Small intestine (tissue), 7 donors: ENCODE results near the gene PTGR1. TPM values are rescaled to one million over a fixed set of nuclear protein-coding genes. Genes with fewer than 3 reads are reported as not detected.
"Not testable (repeated sequence)": the region's sequence is repeated elsewhere in the genome, so short reads cannot be mapped to it uniquely, and the experiment has no call there.

Experiments used
- DNase-seq, 2 donors: peaks; one replicate each; pipeline versions ENCODE4 v3.0.0 to v3.0.0-alpha.2; 2013
- FAIRE-seq: peaks from 2 replicates; lab custom pipeline; 2012; peaks lifted over from hg19 to GRCh38; lab: Jason Lieb, UNC
- H3K27ac ChIP-seq, 3 donors: one replicate each; pipeline ENCODE4 v1.5.1; 2013; ENCODE audit warnings: low read length in 2 of 3, mild to moderate bottlenecking in 2 of 3, control low read depth in 1 of 3, inconsistent platforms in 1 of 3, low read depth in 1 of 3, moderate library complexity in 1 of 3
- H3K27me3 ChIP-seq, 3 donors: one replicate each; pipeline ENCODE4 v1.6.1; 2013; ENCODE audit warnings: low read length in 3 of 3, inconsistent platforms in 1 of 3; ENCODE audit not compliant: control insufficient read depth in 3 of 3, insufficient read depth in 3 of 3
- H3K36me3 ChIP-seq, 3 donors: one replicate each; pipeline ENCODE4 v1.6.1; 2013; ENCODE audit warnings: low read length in 3 of 3, inconsistent platforms in 1 of 3, low read depth in 1 of 3, mild to moderate bottlenecking in 1 of 3, moderate library complexity in 1 of 3; ENCODE audit not compliant: control insufficient read depth in 3 of 3, insufficient read depth in 2 of 3
- H3K4me1 ChIP-seq, 3 donors: one replicate each; pipeline ENCODE4 v1.6.1; 2013; ENCODE audit warnings: low read length in 2 of 3, inconsistent platforms in 1 of 3, low read depth in 1 of 3, mild to moderate bottlenecking in 1 of 3, moderate library complexity in 1 of 3; ENCODE audit not compliant: control insufficient read depth in 3 of 3, insufficient read depth in 2 of 3
- H3K4me3 ChIP-seq, 3 donors: one replicate each; pipeline ENCODE4 v1.5.1; 2013; ENCODE audit warnings: low read length in 3 of 3, control low read depth in 1 of 3, inconsistent platforms in 1 of 3, low read depth in 1 of 3, mild to moderate bottlenecking in 1 of 3, moderate library complexity in 1 of 3
- H3K9me3 ChIP-seq, 2 donors: one replicate each; pipeline ENCODE4 v1.6.1; 2013; ENCODE audit warnings: low read depth in 1 of 2, low read length in 1 of 2; ENCODE audit not compliant: control insufficient read depth in 2 of 2, insufficient read depth in 1 of 2
- WGBS, 3 donors: extraction: QIAGEN DNeasy Blood & Tissue Kit; methylation state at CpG; one replicate each; pipeline ENCODE4 v1.1.7; 2013; 5-methylcytosine and 5-hydroxymethylcytosine counted together
- polyA plus RNA-seq, 4 donors: library from polyadenylated mRNA; stranded (reverse) in 3 of 4; unstranded in 1 of 4; fragments of 200-250 nt in 3 of 4; fragments of 120-200 nt in 1 of 4; gene quantifications; one replicate each; pipeline versions ENCODE4 v1.2.1 to v1.2.3, GENCODE V29; 2013
- donor health status: healthy with polysubstance abuse.
- donor health status: control.
- donor health status: control.
- donor health status: Bipolar disorder and iron deficiency.
- donor health status: healthy.

Gene PTGR1
- polyA plus RNA-seq, 4 donors = 104 to 1,002 (median 280) TPM

- H3K9me3 ChIP-seq = no peaks in the 10 kb centered on the region
- 14 to 52% (median 34%) methylated on average over 7 of the region's 7 CpGs for WGBS, 3 donors
- H3K4me3 ChIP-seq = no peak overlapping the region
- H3K27ac ChIP-seq = peak overlapping the region in 2 of 3 donors; percentile 52 to 69
- peaks cover 0 to 20% (median 3%) of the 10 kb centered on the region in 3 donors for H3K4me1 ChIP-seq
- FAIRE-seq = no peak
- H3K36me3 ChIP-seq = no peaks in the 10 kb centered on the region
- H3K27me3 ChIP-seq = no peaks in the 10 kb centered on the region
- peak; percentile 94 to 96 for DNase-seq
These were observed 28.0 kb upstream of the PTGR1 start for GRCh38 chr9:111627260-111627963.

GRCh38 chr9:111622626-111623025, 23.2 kb upstream of the PTGR1 start:
- Histone ChIP-seq H3K36me3 (no peaks in the 10 kb centered on the region), H3K27ac (no peak overlapping the region), H3K4me3 (no peak overlapping the region), H3K4me1 (peaks cover 0 to 12% (median 2%) of the 10 kb centered on the region in 3 donors), H3K9me3 (no peaks in the 10 kb centered on the region), H3K27me3 (no peaks in the 10 kb centered on the region)
- WGBS, 3 donors = 48 to 66% (median 66%) methylated on average over 3 of the region's 3 CpGs
- FAIRE-seq (no peak), DNase-seq (peak in 1 of 2 donors; percentile 80)

- no peak overlapping the region for H3K27ac ChIP-seq
- DNase-seq = peak; percentile 62 to 70
- H3K36me3 ChIP-seq = no peaks in the 10 kb centered on the region
- no peak overlapping the region for H3K4me3 ChIP-seq
- FAIRE-seq = no peak
- H3K9me3 ChIP-seq = no peaks in the 10 kb centered on the region
- peaks cover 0 to 7% (median 2%) of the 10 kb centered on the region in 3 donors for H3K4me1 ChIP-seq
- H3K27me3 ChIP-seq = no peaks in the 10 kb centered on the region
- 18 to 37% (median 23%) methylated on average over 2 of the region's 2 CpGs for WGBS, 3 donors
These were observed 22.5 kb upstream of the PTGR1 start for GRCh38 chr9:111621895-111622480.

- H3K27me3 ChIP-seq, H3K9me3 ChIP-seq, H3K4me3 ChIP-seq, H3K27ac ChIP-seq, H3K36me3 ChIP-seq, H3K4me1 ChIP-seq, FAIRE-seq, DNase-seq: not testable (repeated sequence)
- WGBS, 3 donors = 92 to 97% (median 96%) methylated on average over 19 to 29 of the region's 29 CpGs
These were observed 17.9 kb upstream of the PTGR1 start for GRCh38 chr9:111617349-111617748.

- WGBS, 3 donors = 60 to 69% (median 61%) methylated on average over 3 of the region's 3 CpGs
- Histone ChIP-seq H3K9me3 (no peaks in the 10 kb centered on the region), H3K4me1 (peaks cover 0 to 10% (median 0%) of the 10 kb centered on the region in 3 donors), H3K27ac (no peak overlapping the region), H3K4me3 (no peak overlapping the region), H3K36me3 (no peaks in the 10 kb centered on the region), H3K27me3 (no peaks in the 10 kb centered on the region)
- no peak for FAIRE-seq
- DNase-seq = no peak
These were observed 16.5 kb upstream of the PTGR1 start for GRCh38 chr9:111615928-111616327.

- Histone ChIP-seq H3K4me1 (peaks cover 3 to 16% (median 5%) of the 10 kb centered on the region in 3 donors), H3K27ac (no peak overlapping the region), H3K27me3 (no peaks in the 10 kb centered on the region), H3K9me3 (no peaks in the 10 kb centered on the region), H3K4me3 (no peak overlapping the region), H3K36me3 (no peaks in the 10 kb centered on the region)
- DNase-seq (peak; percentile 61 to 90), FAIRE-seq (no peak)
- WGBS, 3 donors = 13 to 39% (median 36%) methylated on average over 4 of the region's 4 CpGs
These were observed 14.1 kb upstream of the PTGR1 start for GRCh38 chr9:111613436-111614040.

- Histone ChIP-seq H3K4me3 (no peak overlapping the region), H3K9me3 (no peaks in the 10 kb centered on the region), H3K27ac (no peak overlapping the region), H3K4me1 (peaks cover 3 to 17% (median 5%) of the 10 kb centered on the region in 3 donors), H3K27me3 (no peaks in the 10 kb centered on the region), H3K36me3 (no peaks in the 10 kb centered on the region)
- WGBS, 3 donors = 16 to 59% (median 41%) methylated on average over 7 of the region's 7 CpGs
- no peak for DNase-seq
- FAIRE-seq = no peak
These were observed 11.4 kb upstream of the PTGR1 start for GRCh38 chr9:111610845-111611244.

GRCh38 chr9:111610149-111610548, 10.7 kb upstream of the PTGR1 start:
- H3K27me3 ChIP-seq = no peaks in the 10 kb centered on the region
- no peaks in the 10 kb centered on the region for H3K9me3 ChIP-seq
- no peak for FAIRE-seq
- no peak for DNase-seq
- WGBS, 3 donors = 27 to 41% (median 35%) methylated on average over 5 of the region's 5 CpGs
- H3K36me3 ChIP-seq = no peaks in the 10 kb centered on the region
- no peak overlapping the region for H3K27ac ChIP-seq
- H3K4me1 ChIP-seq = peaks cover 3 to 23% (median 5%) of the 10 kb centered on the region in 3 donors
- no peak overlapping the region for H3K4me3 ChIP-seq
